Activated naive CD4-positive, alpha-beta T cell treated with anti-CD3 and anti-CD28 coated beads, Interleukin-2, amount 50 U/mL, for 16 hours (primary cell): ENCODE data around the gene ARHGAP22.

ENCODE experiments used
- DNase-seq: peaks from one replicate; pipeline ENCODE4 v3.0.0-alpha.2; 2020

Gene ARHGAP22

DNA sequence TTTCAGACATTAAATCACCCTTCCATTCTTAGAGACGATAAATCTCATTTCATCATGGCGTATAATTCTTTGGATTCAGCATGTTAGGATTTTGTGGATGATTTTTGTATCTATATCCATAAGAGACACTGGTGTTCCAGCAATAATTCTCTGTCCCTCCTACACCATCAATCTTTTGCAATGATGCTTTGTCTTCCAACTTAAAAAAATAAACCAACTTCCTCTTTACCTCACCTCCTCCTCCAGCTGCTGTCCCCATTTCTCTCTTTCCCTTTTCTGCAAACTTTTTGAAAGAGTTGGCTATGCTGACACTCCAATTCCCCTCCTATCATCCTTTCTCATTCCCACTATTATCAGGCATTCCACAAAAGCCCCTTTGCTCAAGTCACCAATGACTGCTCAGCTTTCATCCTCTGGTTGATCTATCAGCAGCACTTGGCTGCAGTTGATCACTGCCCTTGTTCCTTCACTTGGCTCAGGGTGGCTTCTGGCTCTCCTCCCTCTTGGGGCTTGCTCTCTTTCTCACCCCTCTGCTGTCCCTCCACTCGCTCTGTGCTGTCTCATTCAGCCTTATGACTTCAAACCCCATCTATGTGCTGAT lies 130.0 kb downstream of the ARHGAP22 start:
- DNase-seq, result no peak

DNA sequence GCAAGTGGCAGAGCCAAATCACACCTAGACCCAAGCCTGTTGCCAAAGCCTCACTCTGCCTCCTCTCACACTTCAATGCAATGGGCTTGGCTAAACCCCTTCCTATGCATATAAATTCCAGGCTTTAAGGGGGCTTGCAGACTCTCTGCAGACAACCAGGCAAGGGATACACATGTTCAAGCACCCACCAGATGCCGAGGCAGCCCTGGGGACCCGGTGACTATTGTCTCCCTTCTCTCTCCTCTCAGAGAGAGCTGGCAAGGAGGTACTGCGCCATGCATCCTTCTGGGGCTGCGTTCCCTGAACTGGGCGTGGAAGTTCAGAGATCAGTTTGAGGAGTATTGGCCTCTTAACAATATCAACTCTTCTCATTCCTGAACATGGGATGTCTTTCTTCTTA lies 131.2 kb downstream of the ARHGAP22 start:
- no peak for DNase-seq

DNA sequence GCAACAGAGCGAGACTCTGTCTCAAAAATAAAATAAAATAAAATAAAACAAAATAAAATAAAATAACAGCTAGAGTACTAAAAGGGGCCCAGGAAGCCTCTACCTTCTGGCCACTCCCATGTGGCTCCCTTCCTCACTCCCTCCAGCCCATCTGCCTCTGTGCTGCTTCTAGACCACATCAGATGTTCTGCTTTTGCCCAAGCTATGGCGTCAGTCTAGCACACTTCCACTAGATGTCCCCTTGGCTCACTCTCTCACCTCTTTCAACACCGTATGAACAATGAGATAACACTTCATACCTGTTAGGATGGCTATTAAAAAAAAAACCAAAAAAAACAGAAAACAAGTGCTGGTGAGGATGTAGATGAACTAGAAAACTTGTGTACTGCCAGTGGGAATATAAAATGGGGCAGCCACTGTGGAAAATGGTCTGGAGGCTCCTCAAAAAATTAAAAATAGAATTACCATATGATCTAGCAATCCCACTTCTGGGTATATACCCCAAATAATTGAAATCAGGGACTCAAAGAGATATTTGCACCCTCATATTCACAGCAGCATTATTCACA lies 132.3 kb downstream of the ARHGAP22 start:
- no peak for DNase-seq

DNA sequence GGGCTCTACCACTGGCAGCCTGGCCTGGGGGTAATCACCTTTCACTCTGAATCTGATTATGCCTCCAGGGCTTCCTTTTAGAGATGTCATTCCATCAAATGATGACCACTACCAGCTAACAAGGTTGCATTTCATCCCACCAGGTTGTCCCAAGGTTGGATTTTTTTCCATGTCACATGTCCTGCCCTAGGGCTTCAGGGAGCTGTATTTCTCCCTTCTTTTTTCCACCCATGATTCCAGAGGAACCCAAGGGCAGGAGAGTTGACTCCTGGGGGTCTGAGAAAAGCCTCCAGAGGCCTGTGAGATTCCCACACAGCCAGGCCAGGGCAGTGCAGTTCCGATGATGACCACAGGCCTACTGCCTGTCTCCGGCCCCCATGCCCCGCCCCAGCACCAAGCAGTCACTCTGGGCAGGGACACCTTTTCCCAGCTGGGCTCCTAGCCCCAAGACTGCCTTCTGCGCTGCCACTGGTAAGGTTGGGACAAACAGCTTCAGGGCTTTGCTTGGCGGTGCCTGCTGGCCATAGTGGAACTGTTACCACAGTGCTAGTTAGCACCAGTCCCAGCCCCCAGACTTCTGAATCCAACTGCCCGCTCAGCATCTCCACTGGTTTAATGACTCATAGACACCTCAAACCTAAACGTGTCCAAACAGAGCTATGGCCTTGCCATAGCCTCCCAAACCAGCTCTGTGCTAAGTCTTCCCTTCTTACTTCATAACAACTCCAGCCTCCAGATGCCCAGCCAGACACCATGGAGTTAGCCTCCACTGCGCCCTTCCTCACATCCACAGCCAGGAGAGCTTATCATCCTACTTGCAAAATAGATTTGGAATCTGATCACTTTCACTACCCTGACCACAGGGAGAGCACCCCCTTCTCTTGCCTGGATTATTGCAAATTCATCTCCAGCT lies 133.7 kb downstream of the ARHGAP22 start:
- no peak for DNase-seq

DNA sequence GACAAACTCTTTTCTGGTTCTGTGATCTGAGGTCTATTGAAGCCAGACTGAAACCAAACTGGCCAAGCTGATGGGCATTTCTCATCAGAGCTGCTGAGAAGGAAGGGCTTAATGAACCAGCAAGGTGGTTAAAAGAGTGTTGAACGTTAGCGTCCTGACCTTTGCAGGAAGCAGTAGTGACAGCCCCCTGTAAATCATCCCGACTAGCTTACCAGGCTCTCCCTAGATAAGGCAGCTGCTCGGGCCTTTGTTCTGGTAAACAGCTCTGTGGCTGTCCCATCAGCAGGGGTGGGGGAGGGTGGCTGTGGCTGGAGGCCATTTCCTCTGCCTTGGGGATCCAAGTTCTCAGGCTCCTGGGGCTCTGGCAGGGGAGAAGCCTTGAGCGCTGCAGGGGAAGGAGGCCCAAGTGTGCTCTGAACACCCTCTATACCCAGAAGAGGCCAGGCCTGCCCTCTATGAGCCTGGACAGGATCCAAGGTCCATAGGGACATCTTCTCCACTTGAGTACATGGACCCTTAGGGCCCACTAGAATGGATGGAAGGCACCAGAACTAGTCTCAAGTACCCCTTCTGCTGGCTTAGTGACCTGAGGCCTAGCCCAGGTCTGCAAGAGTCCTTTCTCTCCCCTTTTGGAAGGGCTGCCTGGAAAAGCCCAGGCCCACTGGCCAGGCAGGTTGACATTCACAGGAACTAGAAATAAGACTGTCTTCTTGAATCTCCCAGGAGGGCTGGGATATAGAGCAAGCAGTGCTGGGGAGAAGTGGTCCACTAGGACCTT lies 134.6 kb downstream of the ARHGAP22 start:
- DNase-seq, result no peak

DNA sequence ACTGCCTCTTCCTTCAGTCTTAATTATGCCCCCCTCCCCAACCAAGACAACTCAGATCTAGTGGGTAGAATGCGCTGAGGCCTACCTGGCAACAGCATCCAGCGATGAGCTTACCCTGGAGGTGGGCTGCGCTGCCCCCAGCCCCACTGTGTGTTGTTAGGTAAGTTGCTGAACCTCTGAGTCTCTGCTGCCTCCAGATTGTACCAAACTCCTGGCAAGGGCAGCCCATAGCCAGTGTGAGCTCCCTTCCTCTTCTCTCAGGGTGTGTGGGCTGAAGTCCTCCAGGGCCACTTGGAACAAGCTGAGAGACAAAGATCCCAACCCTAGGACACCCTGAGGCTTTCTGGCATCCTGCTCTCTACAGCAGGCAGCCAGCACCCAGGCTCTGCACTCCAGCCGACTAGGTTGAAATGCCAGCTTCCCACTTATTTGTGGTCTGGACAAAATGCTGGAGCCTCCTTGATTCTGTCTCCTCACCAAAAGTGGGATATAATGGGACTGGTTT lies 135.3 kb downstream of the ARHGAP22 start:
- no peak for DNase-seq

DNA sequence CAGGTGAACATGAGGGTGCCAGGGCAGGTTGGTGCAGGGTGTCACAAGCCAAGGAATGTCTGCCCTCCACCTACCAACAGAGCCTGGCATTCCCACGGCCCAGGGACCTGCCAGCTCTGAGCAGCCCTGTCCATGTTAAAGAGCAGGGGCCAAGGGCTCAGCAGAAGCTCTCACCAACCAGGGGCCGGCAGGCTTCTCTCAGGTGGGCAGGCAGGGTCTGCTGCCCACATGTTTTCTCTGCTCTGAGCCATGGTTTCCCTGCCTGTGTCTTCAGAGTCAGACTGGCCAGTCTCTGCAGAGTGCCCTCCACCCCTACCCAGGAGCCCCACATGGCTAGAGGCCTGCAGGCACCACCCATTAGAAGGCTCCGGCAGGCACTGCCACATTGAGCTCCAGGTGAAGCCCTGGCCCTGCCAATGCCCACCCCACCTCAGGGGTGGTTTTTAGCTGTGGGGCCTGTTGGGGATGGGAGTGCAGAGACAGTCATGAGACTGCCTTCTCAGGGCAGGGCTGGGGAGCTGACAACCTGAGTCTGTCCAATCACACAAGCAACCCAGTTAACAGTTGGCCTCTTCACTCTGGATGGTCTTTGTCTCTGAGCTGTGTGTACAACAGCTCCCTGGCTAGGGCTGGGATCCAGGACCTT lies 135.9 kb downstream of the ARHGAP22 start:
- no peak for DNase-seq

DNA sequence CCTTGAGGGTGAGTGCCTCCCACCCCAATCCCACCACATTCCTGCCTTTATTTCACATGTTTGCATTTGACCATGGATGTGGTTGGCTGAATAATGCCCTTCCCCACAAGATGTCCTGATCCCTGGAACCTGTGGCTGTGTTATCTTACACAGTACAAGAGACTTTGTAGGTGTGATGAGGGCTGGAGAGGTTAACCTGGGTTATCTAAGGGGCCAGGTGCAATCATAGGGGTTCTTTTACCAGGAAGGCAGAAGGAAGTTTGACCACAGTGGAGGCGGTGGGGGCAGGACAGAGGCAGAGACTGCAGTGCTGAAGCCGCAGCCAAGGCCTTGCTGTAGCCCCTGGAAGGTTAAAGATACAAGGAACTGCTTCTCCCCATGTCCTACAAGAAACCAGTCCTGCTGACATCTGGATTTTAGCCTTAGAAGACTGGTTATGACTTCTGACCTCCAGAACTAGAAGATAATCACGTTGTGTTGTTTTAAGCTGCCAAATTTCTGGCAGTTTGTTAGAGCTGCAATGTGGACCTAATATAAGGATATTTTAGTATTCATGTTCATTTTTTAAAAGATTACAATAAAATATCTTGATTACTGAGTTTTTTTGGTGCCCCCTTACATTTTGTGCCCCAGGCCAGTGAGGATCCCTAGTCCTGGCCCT lies 136.6 kb downstream of the ARHGAP22 start:
- no peak for DNase-seq

DNA sequence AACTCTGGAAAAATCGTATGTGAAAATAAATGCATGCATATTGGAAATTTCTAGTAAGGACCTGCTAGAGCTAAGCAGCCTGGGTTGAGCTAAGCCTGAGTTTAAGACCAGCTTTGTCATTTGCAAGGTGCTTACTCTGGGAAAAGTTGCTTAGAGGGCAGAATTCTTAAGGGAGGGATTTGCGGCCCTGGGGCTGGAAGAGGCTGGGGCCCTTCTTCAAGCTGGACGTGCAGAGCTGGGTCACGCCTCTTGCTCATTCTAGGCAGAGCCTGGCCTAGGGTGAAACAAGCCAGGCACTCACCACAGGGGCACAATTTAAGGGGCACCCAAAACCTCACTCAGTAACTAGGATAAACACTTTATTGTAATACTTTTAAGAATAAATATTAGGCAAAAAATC lies 137.2 kb downstream of the ARHGAP22 start:
- no peak for DNase-seq

DNA sequence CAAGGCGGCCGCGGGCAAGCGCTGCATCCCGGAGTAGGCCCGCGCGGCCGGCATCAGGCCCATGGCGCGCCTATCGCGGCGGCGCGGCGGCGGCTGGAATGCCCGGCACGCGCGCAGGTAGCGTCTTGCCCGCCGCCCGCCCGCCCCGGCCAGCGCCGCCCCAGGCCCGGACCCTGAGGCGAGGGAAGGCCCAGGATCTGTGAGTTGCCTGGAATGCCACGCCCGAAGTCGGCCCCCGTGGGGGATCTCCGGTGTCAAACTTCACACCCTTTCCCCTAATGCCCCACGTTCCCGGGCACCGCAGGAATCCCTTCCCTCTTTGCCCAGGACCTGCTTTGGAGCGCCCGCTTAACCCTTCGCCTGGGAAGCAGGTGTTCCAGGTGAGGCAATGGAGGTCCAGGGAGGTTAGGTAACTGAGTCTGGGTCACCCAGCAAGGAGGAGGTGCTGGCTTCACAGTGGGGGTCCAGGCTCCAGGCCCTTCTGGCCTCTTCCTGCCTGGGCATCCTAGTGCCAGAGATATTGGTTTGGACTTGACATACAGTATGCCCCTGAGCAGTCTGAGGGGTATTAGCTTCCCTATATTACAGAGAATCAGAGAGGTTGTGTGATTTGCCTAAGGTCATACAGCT lies 138.1 kb downstream of the ARHGAP22 start:
- no peak for DNase-seq

DNA sequence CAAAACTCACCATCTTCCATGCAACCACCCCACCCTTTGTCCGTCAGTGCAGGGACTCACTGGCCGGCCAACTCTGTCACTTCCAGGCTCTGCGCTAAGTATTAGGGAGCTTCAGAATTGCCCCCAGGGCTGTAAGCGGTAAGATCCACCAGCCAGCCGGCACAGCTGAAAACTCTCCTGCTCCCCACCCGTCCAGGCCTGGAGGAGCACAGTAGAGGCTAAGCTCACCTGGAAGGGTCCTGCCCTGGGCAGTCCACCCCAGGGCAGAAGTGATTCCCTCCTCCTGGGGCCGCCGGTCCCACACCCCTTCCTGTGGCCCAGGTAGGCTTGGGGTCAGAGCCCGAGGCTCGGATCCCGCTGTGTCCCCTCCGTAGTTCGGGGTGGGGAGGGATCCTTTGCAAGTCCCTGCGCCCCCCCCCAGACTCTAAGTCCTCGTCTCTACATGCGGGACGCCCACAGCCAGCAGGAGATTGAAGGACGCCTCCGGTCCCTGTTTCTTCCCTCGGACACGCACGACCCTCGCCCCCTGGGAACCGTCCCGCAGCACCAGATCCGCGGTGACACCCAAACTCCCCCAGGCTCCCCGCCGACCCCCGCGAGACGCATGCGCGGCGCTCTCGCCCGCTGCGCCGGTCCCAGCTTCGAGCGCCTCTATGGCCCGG lies 138.9 kb downstream of the ARHGAP22 start:
- no peak for DNase-seq

DNA sequence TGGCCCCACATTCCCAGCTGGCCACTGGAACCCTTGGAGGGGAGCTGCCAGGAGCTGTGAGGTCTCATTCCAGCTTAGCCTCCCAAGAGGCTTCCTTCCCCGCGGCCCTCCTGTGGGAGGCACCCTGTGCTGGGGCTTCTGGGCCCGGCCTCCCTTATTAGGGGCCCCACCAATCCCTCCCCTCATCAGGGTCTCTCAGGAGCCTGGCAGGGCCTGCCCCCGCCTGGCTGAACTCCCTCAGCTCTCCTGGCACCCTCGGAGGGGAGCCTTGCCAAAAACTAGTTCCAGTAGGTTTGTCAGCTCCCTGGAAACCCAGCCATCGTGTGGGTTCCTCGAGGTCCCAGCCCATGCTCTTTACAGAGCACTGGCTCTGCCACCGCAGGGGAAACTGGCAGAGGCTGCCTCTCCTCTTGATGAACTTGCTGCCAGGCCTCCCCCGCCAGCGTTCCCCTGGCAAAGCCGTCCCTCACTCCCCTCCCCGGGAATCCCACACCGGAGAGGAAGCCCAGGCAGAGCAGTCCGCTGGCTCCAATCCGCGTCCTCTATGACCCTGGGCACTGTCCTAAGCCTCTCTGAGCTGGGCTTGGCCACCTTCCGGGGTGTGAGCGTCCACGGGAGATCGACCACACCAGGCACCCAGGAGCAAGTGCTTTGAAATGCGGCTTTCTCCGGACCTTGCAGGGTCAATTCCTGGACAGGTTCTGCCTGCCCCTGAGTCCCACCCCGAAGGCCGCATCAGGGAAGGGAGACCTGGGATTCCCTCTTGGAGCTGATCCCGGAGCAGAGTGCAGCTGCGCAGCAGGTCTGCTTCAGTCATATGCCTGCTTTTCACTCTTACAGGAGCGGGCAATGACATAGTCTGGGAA lies 139.8 kb downstream of the ARHGAP22 start:
- DNase-seq, result no peak

DNA sequence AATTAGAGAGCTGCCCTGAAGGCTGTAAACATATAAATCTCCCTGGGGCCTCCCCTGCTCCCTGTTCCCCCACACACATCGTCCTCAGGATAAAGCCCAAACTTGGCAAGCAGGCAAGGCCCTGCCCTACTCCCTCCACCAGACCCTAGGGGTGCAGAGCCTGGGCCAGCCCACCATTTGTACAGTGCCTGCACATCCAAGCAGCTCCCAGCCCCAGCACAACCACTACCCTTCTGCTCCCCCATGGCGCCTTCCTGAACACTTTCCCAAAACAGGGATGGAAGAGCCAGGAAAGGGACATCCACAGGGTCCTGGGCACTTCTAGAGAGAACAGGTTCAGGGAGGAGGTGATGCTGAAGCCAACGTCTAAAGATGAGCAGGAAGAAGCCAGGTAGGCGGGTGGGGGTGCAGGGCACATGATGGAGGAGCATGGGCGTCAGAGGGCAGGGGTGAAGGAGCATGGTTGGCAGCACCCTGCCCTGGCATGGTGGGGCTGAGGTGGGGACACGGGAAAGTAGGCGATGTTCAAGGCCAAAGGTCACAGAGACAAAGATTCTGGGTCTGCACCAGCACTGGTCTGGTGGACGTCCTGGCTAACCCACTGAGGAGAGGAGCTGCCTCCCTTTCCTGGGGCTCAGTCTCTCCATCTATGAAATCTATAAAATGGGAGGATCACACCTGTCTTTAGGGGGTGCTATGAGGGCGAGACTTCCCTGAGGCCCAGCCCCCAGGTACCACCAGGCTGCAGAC lies 140.6 kb downstream of the ARHGAP22 start:
- no peak for DNase-seq

DNA sequence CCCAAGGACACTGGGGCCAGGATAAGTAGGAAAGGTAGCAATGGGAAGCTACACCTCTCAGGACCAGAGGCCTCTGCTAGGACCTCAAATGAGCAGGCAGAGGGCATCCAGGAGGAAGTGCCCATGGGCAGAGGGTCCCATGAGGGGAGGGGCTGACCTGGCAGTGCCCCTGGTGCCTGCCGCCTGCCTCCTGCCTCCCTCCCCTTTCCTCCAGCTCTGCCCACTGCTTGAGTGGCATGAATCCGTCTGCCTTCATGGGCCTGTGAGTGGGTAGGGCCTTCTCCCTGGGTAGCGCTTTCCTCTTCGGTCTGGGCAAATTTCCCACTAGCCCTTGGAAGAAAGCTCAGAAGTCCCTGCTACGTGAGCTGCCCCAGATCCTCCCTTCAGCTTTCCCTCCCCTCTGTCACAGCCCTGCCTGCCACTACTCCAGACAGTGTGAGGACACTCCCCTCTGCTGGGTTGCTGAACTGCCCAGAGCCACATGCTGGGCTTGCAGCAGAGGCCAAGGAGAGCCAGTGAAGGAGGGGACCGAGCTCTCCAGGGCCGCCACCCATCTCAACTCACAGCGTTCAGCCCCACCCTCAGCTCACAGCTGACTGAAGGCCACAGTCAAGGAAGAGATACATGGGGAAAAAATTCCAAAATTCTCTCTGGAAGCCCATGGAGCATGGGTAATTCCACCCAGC lies 141.4 kb downstream of the ARHGAP22 start:
- no peak for DNase-seq

DNA sequence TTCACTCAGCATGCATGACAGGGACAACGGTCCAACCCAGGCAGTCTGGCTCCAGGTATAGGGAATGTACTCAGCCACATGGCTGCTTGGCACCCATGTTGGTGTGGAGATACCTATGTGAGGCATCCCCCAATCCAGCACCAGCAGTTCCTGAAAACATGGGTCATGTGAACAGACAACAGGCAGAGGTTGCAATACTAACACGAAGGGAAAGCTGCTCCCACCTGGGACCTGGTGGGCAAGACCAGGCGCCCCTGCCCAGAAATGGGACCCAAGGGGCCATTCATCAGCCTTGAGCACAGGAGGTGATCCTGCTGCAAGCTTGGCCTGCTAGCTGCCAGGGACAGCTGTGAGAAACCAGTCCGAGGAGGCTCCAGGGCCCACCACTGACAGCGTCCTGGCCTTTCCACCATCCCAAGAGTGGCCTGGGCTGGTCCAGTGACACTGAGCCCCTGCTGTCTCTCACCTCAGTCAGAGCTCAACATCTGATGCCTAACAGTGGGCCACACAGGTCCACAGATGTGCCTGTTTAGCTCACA lies 142.3 kb downstream of the ARHGAP22 start:
- no peak for DNase-seq

DNA sequence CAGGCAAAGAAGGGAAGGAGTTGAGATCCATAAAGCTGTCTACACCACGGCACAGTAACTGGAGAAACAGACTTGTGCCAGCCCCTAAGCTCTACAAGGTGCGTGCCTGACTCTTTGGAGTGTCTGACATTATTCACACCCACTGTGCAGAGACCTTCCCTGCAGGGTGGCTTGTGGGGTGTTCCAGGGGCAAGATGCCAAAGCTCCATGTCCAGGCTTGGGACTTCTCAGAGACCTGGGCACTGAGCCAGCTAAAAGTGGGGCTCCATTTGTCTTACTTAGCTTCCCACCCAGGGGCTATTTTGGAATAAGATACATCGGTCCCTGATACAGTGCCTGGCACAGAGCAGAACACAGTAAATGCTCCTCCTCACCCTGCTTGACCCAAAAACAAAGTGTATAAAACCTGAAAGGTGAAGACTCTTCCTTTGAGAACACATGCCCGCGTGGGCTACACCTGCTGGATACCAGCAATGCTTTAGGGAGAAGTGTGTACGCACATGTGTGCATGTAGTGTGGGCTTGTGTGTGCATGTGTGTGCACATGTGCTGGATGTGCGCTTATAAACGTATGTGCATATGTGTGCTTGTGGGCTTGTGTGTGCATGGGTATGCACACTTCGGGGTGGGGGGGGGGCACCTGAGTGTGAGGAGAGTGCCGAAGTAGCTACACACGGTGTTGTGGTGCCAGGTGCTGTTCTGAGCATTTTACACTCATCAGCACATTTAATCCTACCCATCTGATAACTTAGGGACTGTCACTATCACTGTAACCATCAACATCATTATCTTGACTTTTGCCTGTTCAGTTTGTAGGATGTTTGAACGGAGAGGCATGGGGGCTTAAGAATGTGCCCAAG lies 143.0 kb downstream of the ARHGAP22 start:
- DNase-seq, result no peak

DNA sequence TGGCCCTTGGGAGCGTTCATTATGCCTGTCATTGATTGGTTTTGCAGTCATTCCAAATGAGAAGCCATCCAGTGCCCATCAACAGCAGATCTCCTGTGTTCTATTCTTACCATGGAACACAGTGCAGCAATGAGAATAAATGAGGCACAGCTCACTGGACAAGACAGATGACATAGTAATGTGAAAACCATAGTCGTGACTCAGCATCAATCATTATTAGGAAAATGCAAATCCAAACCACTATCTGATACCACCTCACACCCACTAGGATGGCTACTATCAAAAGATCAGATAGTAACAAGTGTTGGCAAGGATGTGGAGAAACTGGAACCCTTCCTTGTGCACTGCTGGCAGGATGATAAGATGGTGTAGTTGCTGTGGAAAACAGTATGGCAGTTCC lies 144.7 kb downstream of the ARHGAP22 start:
- no peak for DNase-seq
